DND-41 (cell line): Measurements from ENCODE around the gene SELENOK.

Experiments used
- CTCF ChIP-seq: IDR thresholded peaks from 2 replicates; pipeline ENCODE4 v1.5.1; 2012; ENCODE audit warnings: borderline replicate concordance, low read length, moderate library complexity, mild to moderate bottlenecking; ENCODE audit not compliant: poor library complexity, severe bottlenecking; ENCODE audit errors: extremely low read depth
- EZH2 ChIP-seq: IDR thresholded peaks from 3 replicates; pipeline ENCODE4 v1.6.1; 2012; ENCODE audit warnings: borderline replicate concordance, low read depth, mild to moderate bottlenecking, moderate library complexity, low read length, inconsistent platforms; ENCODE audit not compliant: severe bottlenecking

- no peak for TF ChIP-seq CTCF
- no peak for TF ChIP-seq EZH2
Measured at GRCh38 chr3:53859178-53859577, 32.5 kb downstream of the SELENOK start.
